Fibroblast of skin of right biceps (primary cell): Measurements from ENCODE around the gene CYB5A.

Experiments used
- DNase-seq: peaks from one replicate; pipeline ENCODE4 v3.0.0-alpha.2; 2013

Gene CYB5A

GRCh38 chr18:74275736-74276135, 16.0 kb downstream of the CYB5A start:
- no peak for DNase-seq

GRCh38 chr18:74274700-74275099, 17.1 kb downstream of the CYB5A start:
- DNase-seq = no peak

GRCh38 chr18:74273394-74273793, 18.4 kb downstream of the CYB5A start:
- DNase-seq = no peak

- no peak for DNase-seq
Observed at GRCh38 chr18:74271635-74272034, 20.1 kb downstream of the CYB5A start.

- no peak for DNase-seq
Observed at GRCh38 chr18:74268933-74269620, 22.7 kb downstream of the CYB5A start.

GRCh38 chr18:74268175-74268574, 23.6 kb downstream of the CYB5A start:
- DNase-seq = no peak

- DNase-seq = peak; percentile 35
Observed at GRCh38 chr18:74266161-74266560, 25.6 kb downstream of the CYB5A start.

- DNase-seq = no peak
Observed at GRCh38 chr18:74265546-74266098, 26.1 kb downstream of the CYB5A start.

- no peak for DNase-seq
Observed at GRCh38 chr18:74264303-74265020, 27.3 kb downstream of the CYB5A start.

- no peak for DNase-seq
Observed at GRCh38 chr18:74261053-74261713, 30.6 kb downstream of the CYB5A start.

GRCh38 chr18:74259347-74259746, 32.4 kb downstream of the CYB5A start:
- DNase-seq = no peak

GRCh38 chr18:74257083-74257482, 34.7 kb downstream of the CYB5A start:
- no peak for DNase-seq

- DNase-seq = no peak
Observed at GRCh38 chr18:74256190-74256589, 35.6 kb downstream of the CYB5A start.

GRCh38 chr18:74255131-74255616, 36.6 kb downstream of the CYB5A start:
- DNase-seq = no peak

GRCh38 chr18:74252039-74252395, 39.7 kb downstream of the CYB5A start:
- DNase-seq = peak; percentile 56

- peak; percentile 65 for DNase-seq
Observed at GRCh38 chr18:74251297-74252038, 40.3 kb downstream of the CYB5A start.

GRCh38 chr18:74250131-74250530, 41.6 kb downstream of the CYB5A start:
- DNase-seq = no peak

GRCh38 chr18:74249181-74249968, 42.4 kb downstream of the CYB5A start:
- DNase-seq = peak; percentile 65

- no peak for DNase-seq
Observed at GRCh38 chr18:74248595-74248994, 43.2 kb downstream of the CYB5A start.

- no peak for DNase-seq
Observed at GRCh38 chr18:74248189-74248588, 43.6 kb downstream of the CYB5A start.

GRCh38 chr18:74244554-74244953, 47.2 kb downstream of the CYB5A start:
- DNase-seq = no peak

GRCh38 chr18:74243127-74243526, 48.6 kb downstream of the CYB5A start:
- DNase-seq = no peak
